IMR-90 (cell line): ENCODE measurements around the gene CAPRIN1. TPM values are rescaled to one million over a fixed set of nuclear protein-coding genes. Genes with fewer than 3 reads are reported as not detected.
"Not testable (repeated sequence)": the region's sequence is repeated elsewhere in the genome, so short reads cannot be mapped to it uniquely, and the experiment has no call there.

Experiments
- ATAC-seq: fragments of 200-7000 bp; cut with Tn5 transposase; 2 replicates; pipeline ENCODE4 v1.9.1; 2020; ENCODE audit warnings: low read depth, mild to moderate bottlenecking, moderate library complexity
- BruUV-seq: library from RNA; stranded (reverse); fragments of 400-500 nt; replicated peaks from 2 replicates; lab custom pipeline; 2021; lab: Mats Ljungman, UMichigan
- CTCF ChIA-PET: fragments of 300-600 bp; formaldehyde crosslinking; extraction: SDS; loops from one replicate; lab custom pipeline; 2021; ENCODE audit warnings: antibody characterized with exemption; lab: Yijun Ruan, JAX
- POLR2A ChIA-PET: fragments of 300-600 bp; sonication (Branson Sonifier 250); formaldehyde crosslinking; loops from one replicate; lab custom pipeline; 2022; ENCODE audit warnings: antibody characterized with exemption; ENCODE audit not compliant: unreplicated experiment; lab: Charles Lee
- DNase-seq: peaks from one replicate; pipeline ENCODE4 v3.0.0; 2013
- H2AFZ ChIP-seq: replicated peaks from 2 replicates; pipeline ENCODE3; 2013; ENCODE audit warnings: low read length, mild to moderate bottlenecking; ENCODE audit not compliant: poor library complexity
- H2AK5ac ChIP-seq: 2 replicates; pipeline ENCODE4 v1.6.1; 2013; ENCODE audit warnings: low read depth, low read length, inconsistent platforms
- H2AK9ac ChIP-seq: replicated peaks from 2 replicates; pipeline ENCODE3; 2013; ENCODE audit warnings: mild to moderate bottlenecking, low read depth, low read length, moderate library complexity; ENCODE audit not compliant: poor library complexity
- H2BK120ac ChIP-seq: 2 replicates; pipeline ENCODE4 v1.6.1; 2013; ENCODE audit warnings: low read depth, low read length, inconsistent platforms
- H2BK15ac ChIP-seq: 3 replicates; pipeline ENCODE4 v1.6.1; 2013; ENCODE audit warnings: low read depth, low read length, inconsistent platforms
- H2BK20ac ChIP-seq: 2 replicates; pipeline ENCODE4 v1.6.1; 2013; ENCODE audit warnings: low read depth, mild to moderate bottlenecking, inconsistent platforms, low read length, moderate library complexity
- H2BK5ac ChIP-seq: 2 replicates; pipeline ENCODE4 v1.6.1; 2013; ENCODE audit warnings: mild to moderate bottlenecking, low read depth, low read length, inconsistent platforms; ENCODE audit not compliant: poor library complexity, severe bottlenecking
- H3K14ac ChIP-seq: replicated peaks from 2 replicates; pipeline ENCODE4 v1.6.1; 2013; ENCODE audit warnings: low read depth, low read length, inconsistent platforms
- H3K18ac ChIP-seq: 2 replicates; pipeline ENCODE4 v1.6.1; 2013; ENCODE audit warnings: low read depth, low read length, control low read depth
- H3K23ac ChIP-seq: 2 replicates; pipeline ENCODE4 v1.6.1; 2013; ENCODE audit warnings: low read depth, low read length, inconsistent platforms
- H3K27ac ChIP-seq: 2 replicates; pipeline ENCODE4 v1.5.1; 2013; ENCODE audit warnings: mild to moderate bottlenecking, control low read depth, low read length; ENCODE audit not compliant: insufficient read depth
- H3K27me3 ChIP-seq: 2 replicates; pipeline ENCODE4 v1.6.1; 2013; ENCODE audit warnings: low read length; ENCODE audit not compliant: control insufficient read depth, insufficient read depth
- H3K36me3 ChIP-seq: 2 replicates; pipeline ENCODE4 v1.6.1; 2013; ENCODE audit warnings: low read length, mixed read lengths; ENCODE audit not compliant: control insufficient read depth, insufficient read depth
- H3K4ac ChIP-seq: 2 replicates; pipeline ENCODE4 v1.6.1; 2013; ENCODE audit warnings: low read depth, low read length, inconsistent platforms
- H3K4me1 ChIP-seq: 2 replicates; pipeline ENCODE4 v1.6.1; 2013; ENCODE audit warnings: low read length, mixed read lengths; ENCODE audit not compliant: control insufficient read depth, insufficient read depth
- H3K4me2 ChIP-seq: 2 replicates; pipeline ENCODE4 v1.6.1; 2013; ENCODE audit warnings: low read depth, mild to moderate bottlenecking, control low read depth, low read length, moderate library complexity
- H3K4me3 ChIP-seq: 2 replicates; pipeline ENCODE4 v1.5.1; 2013; ENCODE audit warnings: low read depth, mild to moderate bottlenecking, control low read depth, low read length, moderate library complexity; ENCODE audit not compliant: insufficient read depth
- H3K56ac ChIP-seq: 2 replicates; pipeline ENCODE4 v1.6.1; 2013; ENCODE audit warnings: low read length, inconsistent platforms; ENCODE audit not compliant: insufficient read depth; ENCODE audit errors: extremely low read depth
- H3K79me1 ChIP-seq, 2 experiments: 2 replicates each; pipeline ENCODE4 v1.6.1; 2013; ENCODE audit warnings: low read length in 2 of 2, inconsistent platforms in 1 of 2, low read depth in 1 of 2
- H3K9ac ChIP-seq: 2 replicates; pipeline ENCODE4 v1.6.1; 2013; ENCODE audit warnings: low read depth, low read length, control low read depth
- H3K9me1 ChIP-seq: 2 replicates; pipeline ENCODE4 v1.6.1; 2013; ENCODE audit warnings: low read length, inconsistent platforms; ENCODE audit not compliant: insufficient read depth
- H3K9me3 ChIP-seq: 2 replicates; pipeline ENCODE4 v1.6.1; 2013; ENCODE audit warnings: low read length; ENCODE audit not compliant: control insufficient read depth, insufficient read depth
- H4K20me1 ChIP-seq: 2 replicates; pipeline ENCODE4 v1.6.1; 2013; ENCODE audit warnings: low read length, inconsistent platforms; ENCODE audit not compliant: insufficient read depth
- H4K5ac ChIP-seq: 2 replicates; pipeline ENCODE4 v1.6.1; 2013; ENCODE audit warnings: mild to moderate bottlenecking, low read depth, low read length, control low read depth
- H4K8ac ChIP-seq, 2 experiments: 2 replicates each; pipeline ENCODE4 v1.6.1; 2013; ENCODE audit warnings: low read depth in 2 of 2, low read length in 2 of 2, control low read depth in 1 of 2, inconsistent platforms in 1 of 2
- H4K91ac ChIP-seq: 2 replicates; pipeline ENCODE4 v1.6.1; 2013; ENCODE audit warnings: low read depth, low read length, inconsistent platforms; ENCODE audit not compliant: insufficient read depth
- POLR2A ChIP-seq: IDR thresholded peaks from 2 replicates; pipeline ENCODE4 v1.6.1; 2012; ENCODE audit warnings: mild to moderate bottlenecking, low read depth, low read length
- RCOR1 ChIP-seq: IDR thresholded peaks from 2 replicates; pipeline ENCODE4 v1.6.1; 2012; ENCODE audit warnings: mild to moderate bottlenecking, low read length, improper control_type of control experiment; ENCODE audit not compliant: insufficient replicate concordance
- WGBS, 2 experiments: methylation state at CpG; one replicate each; pipeline versions ENCODE4 v1.1.5 to v1.1.7; 2013; ENCODE audit warnings: missing lambda C conversion rate in 2 of 2; ENCODE audit not compliant: insufficient read length in 1 of 2; ENCODE audit errors: extremely low coverage in 2 of 2; 5-methylcytosine and 5-hydroxymethylcytosine counted together
- dilution Hi-C: fragments of 300-500 bp; cut with HindIII; formaldehyde crosslinking; loops from one replicate; pipeline ENCODE4 v1.14.3; 2018; ENCODE audit warnings: low sequenced_read_pairs; ENCODE audit not compliant: unreplicated experiment
- in situ Hi-C: fragments of 300-500 bp; cut with MboI; formaldehyde crosslinking; loops from 3 replicates; pipeline ENCODE4 v1.14.3; 2019; ENCODE audit warnings: low sequenced_read_pairs, inconsistent platforms, mixed read lengths
- intact Hi-C: fragments of 100-400 bp; cut with micrococcal nuclease; formaldehyde crosslinking; loops from 2 replicates; pipeline ENCODE4 v1.10.0; 2022
- polyA plus RNA-seq, 3 experiments: library from polyadenylated mRNA; depleted of rRNA; stranded (reverse); fragments of >200 nt; gene quantifications; 2 replicates each; pipeline ENCODE4 v1.2.3, GENCODE V29; 2012; ENCODE audit warnings: low replicate concordance in 1 of 3
- total RNA-seq: library from RNA; depleted of rRNA; stranded (reverse); fragments of >200 nt; gene quantifications from 2 replicates; pipeline ENCODE4 v1.2.3, GENCODE V29; 2012

CAPRIN1 gene
- total and polyA plus RNA-seq, 2 of the 4 experiments (the other 2 are of a cell fraction), result 127 to 253 TPM

- no peak overlapping the region for H2AFZ ChIP-seq
- no peaks in the 10 kb centered on the region for H3K4me1 ChIP-seq
- no peak overlapping the region for H3K27ac ChIP-seq
- no peak overlapping the region for H2AK9ac ChIP-seq
- no peak overlapping the region for H4K91ac ChIP-seq
- intact Hi-C loops, result no loop called here
- POLR2A ChIA-PET, result interaction anchor here (0.6 kb wide), 1 partner anchor 25 kb away, joined by 4 read pairs; no protein-coding TSS in a partner anchor
- H4K5ac ChIP-seq, result no peak overlapping the region
- no TSS peak for BruUV-seq
- WGBS, 2 experiments, result no CpG with 5 or more reads among the region's 1 CpG
- H3K23ac ChIP-seq, result no peak overlapping the region
- no peak overlapping the region for H2BK120ac ChIP-seq
- H3K9me1 ChIP-seq, result no peaks in the 10 kb centered on the region
- in situ Hi-C loops, result no loop called here
- H2BK5ac ChIP-seq, result no peak overlapping the region
- DNase-seq (no peak), ATAC-seq (no peak)
- H2BK20ac ChIP-seq, result no peak overlapping the region
- no peak for TF ChIP-seq POLR2A
- no peak for TF ChIP-seq RCOR1
- CTCF ChIA-PET, result interaction anchor here (0.6 kb wide), 1 partner anchor 284 kb away, joined by 3 read pairs; no protein-coding TSS in a partner anchor
- no peak overlapping the region for H3K4me2 ChIP-seq
- no peak overlapping the region for H4K8ac ChIP-seq
- H3K4me3 ChIP-seq, result no peak overlapping the region
- H4K20me1 ChIP-seq, result peaks cover 13% of the 10 kb centered on the region
- H3K27me3 ChIP-seq, result no peaks in the 10 kb centered on the region
- no peak overlapping the region for H2AK5ac ChIP-seq
- H3K79me1 ChIP-seq, result peaks cover 24 to 50% of the 10 kb centered on the region in 2 experiments
- no peak overlapping the region for H2BK15ac ChIP-seq
- no peak overlapping the region for H3K4ac ChIP-seq
- no peak overlapping the region for H3K9ac ChIP-seq
- no peak overlapping the region for H3K56ac ChIP-seq
- no peak overlapping the region for H3K18ac ChIP-seq
- dilution Hi-C loops, result no loop called here
- H3K36me3 ChIP-seq, result peaks cover 64% of the 10 kb centered on the region
- no peaks in the 10 kb centered on the region for H3K9me3 ChIP-seq
- no peak overlapping the region for H3K14ac ChIP-seq
Observed at GRCh38 chr11:34091825-34092224, 40.3 kb downstream of the CAPRIN1 start.

- H3K4me1 ChIP-seq, H2BK15ac ChIP-seq, BruUV-seq, H2BK5ac ChIP-seq, H3K27me3 ChIP-seq, H2BK120ac ChIP-seq, H3K14ac ChIP-seq, H3K9me1 ChIP-seq, CTCF ChIA-PET, POLR2A ChIA-PET, H3K56ac ChIP-seq, DNase-seq, H4K91ac ChIP-seq, H2AK9ac ChIP-seq, H3K9ac ChIP-seq, intact Hi-C loops, H2BK20ac ChIP-seq, H3K27ac ChIP-seq, H3K23ac ChIP-seq, H3K4me3 ChIP-seq, H3K18ac ChIP-seq, H2AK5ac ChIP-seq, H3K4ac ChIP-seq, H4K5ac ChIP-seq, H3K4me2 ChIP-seq, H2AFZ ChIP-seq, H4K8ac ChIP-seq, dilution Hi-C loops, ATAC-seq, H3K9me3 ChIP-seq, in situ Hi-C loops: not testable (repeated sequence)
- WGBS, 2 experiments, result no CpG with 5 or more reads among the region's 2 CpGs
- Histone ChIP-seq H3K36me3 (peaks cover 64% of the 10 kb centered on the region), H3K79me1 (peaks cover 22 to 36% of the 10 kb centered on the region in 2 experiments), H4K20me1 (peaks cover 13% of the 10 kb centered on the region)
Observed at GRCh38 chr11:34094900-34095299, 43.4 kb downstream of the CAPRIN1 start.
